ENCODE data around the gene ARL3.
"Not testable (repeated sequence)": the region's sequence is repeated elsewhere in the genome, so short reads cannot be mapped to it uniquely, and the experiment has no call there.

The ARL3 gene

DNA sequence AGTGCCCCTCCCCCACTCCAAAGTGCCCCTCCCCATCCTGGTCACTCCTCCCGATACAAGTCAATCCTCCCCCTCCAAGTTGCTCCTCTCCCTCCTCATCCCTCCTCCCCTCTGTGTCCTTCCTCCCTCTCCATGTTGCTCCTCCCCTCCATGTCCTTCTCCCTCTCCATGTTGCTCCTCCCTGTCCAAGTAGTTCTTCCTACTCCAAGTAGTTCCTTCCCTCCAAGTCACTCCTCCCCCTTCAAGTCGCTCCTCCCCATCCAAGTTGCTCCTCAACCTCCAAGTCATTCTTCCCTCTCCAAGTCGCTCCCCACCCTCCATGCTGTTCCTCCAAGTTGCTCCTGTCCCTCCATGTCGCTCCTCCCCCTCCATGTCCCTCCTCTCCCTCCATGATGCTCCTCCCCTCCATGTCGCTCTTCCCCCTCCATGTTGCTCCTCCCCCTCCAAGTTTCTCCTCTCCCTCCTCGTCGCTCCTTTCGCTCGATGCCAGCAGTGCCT is 20.9 kb upstream of the ARL3 start:
- no peak for DNase-seq

DNA sequence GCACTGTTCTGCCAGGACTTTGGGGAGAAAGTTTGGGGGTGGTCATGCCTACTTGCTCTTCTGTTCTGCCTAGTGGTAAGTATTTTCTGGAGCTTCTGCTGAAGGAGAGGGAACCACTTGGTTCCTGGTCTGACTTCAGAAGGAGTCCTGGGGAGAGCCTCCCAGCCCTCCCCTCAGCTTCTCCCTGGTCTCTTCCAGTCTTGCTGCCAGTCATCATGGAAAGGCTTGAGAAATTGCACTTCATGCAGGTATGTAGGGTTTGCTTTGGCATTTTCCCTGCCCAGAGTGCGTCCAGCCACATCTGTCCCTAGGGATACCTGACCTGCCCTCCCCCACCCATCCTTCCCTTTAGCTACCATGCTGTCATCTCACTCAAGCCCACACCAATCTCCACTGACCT is 18.5 kb upstream of the ARL3 start:
- DNase-seq: no peak

DNA sequence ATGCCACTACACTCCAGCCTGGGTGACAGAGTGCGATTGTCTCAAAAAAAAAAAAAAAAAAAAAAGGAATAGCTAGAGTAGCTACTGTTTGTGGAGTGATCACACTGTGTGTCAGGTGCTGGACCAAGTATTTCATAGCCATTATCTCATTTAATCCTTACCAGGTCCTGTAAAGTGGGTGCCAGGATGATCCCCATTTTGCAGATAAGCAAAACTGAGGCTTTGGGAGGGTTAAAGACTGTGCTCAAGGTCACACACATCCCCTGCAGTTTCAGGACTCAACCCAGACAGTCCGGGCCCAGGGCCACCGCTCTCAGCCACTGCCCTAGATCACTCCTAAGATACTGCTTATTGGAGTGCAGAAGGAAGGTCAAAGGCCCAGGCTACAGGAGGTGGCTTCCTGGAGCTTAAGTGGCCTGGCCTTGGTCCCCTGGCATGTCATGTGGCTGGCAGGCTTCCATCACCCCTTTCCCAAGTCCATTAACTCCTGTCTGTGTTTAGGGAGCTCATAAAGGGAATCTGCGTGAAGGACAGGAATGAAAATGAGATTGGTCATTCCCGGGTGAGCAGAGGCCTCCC is 17.1 kb upstream of the ARL3 start:
- no peak for DNase-seq

DNA sequence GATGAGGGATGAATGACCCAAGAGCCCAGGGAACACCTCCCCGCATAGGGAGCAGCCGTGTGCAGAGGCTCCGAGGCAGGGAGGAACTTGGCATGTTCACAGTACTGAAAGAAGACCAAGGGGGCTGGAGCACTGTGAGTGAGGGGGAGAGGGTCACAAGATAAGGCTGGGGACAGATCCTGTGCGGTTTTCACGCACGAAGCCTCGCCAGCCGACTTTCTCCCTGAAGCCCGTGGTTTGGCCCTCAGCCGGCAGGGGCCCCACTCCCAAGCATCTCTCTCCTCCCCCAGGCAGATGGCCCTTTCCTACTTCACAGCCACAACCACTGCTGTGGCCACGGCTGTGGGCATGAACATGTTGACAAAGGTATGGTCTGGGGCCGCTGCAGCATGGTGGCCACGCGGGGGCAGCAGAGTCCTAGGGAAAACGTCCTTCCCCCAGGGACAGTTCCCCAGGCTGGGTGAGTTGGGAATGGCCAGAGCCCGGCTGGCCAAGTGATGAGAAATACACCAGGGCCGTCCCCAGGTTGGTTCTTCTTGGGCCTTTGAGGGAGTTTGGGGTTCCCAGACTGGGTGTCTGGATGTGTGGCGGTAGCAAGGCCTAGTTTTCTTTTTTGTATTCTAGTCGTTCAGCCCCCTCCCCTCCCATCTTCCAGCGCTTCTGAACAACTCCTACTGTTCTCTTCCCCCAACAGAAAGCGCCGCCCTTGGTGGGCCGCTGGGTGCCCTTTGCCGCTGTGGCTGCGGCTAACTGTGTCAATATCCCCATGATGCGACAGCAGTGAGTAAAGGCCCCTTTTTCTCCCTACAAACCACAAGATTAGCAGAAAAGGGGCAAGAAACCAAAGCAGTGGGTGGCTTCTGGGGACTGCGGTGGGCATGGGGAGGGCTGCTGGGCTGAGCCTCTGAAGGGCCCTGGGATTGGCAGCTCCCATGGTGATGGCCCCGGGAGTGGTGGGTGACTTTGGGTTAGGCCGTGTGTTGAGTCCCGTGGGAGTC is 15.1 kb upstream of the ARL3 start:
- peak; percentile 23 for DNase-seq

DNA sequence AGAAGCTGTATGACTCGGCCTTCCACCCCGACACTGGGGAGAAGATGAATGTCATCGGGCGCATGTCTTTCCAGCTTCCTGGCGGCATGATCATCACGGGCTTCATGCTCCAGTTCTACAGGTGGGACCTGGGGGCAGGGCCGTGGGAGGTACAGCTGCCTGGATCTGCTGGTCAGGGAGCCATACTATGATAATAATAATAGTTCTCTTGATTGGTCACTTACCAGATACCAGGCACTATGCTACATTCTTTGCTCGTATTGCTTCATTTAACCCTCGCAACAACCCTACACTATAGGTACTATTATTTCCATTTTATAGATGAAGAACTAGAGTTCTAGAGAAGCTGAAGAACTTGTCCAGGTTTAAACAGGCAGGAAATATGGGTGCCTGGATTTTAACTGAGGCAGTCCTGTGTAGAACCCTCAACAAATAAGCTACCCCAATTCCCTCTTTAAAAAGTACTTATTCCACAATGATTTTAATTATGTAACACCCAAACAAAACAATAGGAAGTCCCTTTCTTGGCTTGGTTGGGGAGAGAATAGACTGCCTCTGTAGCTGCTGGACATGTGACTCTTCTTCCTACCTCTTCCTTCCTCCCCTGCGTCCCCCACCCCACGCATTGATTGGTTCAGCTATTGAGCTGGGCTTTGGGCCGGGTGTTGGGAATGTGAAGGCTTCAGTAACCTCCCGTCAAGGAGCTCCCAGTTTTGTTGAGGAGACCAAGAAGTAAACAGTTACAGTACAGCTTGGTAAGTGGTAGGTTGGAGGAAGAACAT is 13.0 kb upstream of the ARL3 start:
- no peak for DNase-seq

DNA sequence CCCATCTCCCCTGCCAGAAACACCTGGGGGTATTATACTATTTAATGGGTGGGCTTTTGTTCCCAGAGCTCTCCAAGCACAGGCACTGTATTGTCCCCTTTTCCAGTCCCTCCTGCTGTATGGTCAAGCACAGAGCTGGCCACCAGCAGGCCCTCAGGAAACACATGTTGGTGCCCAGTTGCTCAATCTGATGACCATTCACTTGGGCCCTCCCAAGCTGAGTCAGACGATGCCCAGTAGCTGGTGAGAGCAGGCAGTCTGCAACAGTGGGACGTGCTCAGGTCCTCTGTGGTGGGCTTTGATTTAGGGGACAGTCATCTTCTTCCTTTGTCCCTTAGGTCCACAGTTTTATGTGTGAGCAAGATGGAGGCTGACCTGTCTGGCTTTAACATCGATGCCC is 12.1 kb upstream of the ARL3 start:
- no peak for DNase-seq

DNA sequence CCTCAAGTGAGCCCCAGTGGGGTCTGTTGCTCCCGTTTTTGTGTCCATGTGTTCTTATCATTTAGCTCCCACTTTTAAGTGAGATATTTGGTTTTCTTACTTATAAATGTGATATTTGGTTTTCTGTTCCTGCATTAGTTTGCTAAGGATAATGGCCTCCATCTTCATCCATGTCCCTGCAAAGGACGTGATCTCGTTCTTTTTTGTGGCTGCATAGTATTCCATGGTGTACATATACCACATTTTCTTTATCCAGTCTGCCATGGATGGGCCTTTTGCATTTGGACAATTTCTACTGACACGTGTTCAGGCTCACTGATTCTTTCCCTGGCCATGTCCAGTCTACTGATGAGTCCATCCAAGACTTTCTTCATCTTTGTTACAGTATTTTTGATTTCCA is 9.8 kb upstream of the ARL3 start:
- no peak for DNase-seq

DNA sequence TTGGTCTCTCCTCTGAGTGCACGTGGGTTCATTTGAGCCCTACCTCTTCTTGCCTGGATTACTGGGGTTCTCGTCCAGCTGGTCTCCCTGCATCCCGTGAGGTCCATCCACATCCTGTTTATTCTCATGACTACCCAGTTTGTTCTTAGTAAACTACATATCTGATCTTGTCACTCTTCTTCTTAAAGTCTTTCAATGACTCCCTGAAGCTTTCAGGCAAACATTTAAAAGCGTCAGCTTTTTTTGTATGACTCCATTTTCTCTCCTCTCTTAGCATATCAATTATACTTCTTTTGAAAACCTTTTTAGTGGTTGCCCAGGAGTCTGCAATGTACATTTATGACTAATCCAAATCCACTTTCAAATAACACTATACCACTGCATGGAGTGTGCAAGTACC is 7.8 kb upstream of the ARL3 start:
- no peak for DNase-seq

DNA sequence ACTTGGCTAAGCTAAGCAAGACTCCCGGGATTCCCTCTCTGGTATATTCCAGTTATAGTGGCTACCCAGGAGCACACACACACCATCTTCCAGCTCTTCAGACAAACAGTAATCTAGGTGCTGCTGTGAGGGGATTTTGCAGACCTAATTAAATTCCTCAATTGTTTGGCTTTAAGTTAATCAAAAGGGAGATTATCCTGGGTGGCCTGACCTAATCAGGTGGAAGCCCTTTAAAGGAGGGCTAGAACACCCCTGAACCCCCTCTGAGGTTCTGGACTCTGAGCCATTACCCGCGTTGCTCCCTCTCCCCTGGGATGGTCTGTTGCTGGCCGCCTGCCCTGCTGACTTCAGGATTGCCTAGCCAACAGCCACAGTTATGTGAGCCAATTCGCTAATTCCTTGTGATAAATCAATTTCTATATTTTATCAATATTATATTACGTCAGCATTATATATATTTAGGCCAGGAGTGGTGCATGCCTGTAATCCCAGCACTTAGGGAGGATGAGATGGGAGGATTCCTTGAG is 6.6 kb upstream of the ARL3 start:
- no peak for DNase-seq

DNA sequence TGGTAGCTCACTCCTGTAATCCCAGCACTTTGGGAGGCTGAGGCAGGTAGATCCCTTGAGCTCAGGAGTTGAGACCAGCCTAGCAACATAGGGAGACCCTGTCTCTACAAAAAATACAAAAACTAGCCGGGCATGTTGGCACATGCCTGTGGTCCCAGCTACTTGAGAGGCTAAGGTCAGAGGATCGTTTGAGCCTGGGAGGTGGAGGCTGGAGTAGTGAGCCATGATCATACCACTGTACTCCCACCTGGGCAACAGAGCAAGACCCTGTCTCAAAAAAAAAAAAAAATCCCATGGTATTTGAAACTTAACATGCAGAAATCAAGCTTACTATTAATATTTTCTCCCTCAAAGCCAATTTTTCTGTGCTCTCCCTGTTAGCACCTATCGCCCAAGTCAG is 6.1 kb upstream of the ARL3 start:
- no peak for DNase-seq

DNA sequence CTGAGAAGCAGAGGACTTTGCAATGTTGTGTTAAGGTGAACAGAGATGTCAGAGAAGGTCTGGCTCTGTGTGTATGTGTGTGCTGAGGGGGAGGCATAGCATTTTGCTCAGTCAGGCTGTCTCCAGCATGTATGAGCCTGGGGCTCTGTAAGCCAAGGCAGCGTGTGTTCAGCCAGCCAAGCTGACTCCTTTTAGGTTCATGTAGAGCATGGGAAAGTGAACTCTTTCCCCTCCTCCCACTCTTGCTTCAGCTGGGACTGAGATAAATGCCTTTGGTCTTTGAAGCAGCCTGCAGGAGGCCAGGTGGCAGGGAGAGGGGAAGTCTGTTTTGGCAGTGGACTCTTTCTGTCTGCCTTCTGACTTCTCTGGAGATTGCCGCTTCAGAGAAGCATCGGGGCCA is 4.0 kb upstream of the ARL3 start:
- no peak for DNase-seq

DNA sequence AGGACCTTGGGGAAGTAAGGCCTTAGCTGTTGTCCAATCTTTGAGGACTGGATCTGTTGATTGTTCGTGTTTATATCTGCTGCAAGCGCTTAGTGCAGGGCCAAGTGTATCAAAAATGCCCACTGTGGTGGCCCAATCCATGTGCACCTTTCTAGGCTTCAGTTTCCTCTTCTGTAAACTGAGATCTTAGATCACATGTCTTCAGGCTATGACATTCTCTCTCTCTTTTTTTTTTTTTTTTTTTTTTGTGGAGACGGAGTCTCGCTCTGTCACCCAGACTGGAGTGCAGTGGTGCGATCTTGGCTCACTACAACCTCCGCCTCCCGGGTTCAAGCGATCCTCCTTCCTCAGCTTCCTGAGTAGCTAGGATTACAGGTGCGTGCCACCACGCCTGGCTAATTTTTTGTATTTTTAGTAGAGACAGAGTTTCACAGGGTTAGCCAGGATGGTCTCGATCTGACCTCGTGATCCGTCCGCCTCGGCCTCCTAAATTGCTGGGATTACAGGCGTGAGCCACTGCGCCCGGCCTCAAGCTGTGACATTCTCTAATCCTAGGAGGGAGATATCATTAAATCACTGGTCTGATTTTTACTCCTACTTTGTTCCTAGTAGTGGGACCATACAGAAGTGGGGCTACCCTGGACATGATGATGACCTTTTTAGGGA is 2.8 kb upstream of the ARL3 start:
- DNase-seq: not testable (repeated sequence)

DNA sequence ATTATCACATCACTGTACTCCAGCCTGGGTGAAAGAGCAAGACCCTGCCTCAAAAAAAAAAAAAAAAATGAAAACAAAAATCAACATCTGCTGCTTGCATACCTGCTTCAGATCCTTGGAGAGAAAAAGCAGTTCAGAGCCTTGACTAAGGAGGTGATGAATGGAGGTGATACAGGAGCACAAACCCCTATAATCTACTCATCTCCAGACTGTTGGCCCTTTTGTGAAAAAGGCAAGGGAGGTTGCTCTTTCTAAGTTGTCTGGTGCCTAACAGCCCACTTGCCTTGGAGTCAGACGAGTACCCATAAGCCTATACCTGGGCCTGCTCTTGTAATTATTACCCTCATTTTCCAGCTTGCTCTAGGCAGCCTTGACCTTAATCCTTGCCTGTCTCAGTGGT is 1.7 kb upstream of the ARL3 start:
- DNase-seq: no peak

DNA sequence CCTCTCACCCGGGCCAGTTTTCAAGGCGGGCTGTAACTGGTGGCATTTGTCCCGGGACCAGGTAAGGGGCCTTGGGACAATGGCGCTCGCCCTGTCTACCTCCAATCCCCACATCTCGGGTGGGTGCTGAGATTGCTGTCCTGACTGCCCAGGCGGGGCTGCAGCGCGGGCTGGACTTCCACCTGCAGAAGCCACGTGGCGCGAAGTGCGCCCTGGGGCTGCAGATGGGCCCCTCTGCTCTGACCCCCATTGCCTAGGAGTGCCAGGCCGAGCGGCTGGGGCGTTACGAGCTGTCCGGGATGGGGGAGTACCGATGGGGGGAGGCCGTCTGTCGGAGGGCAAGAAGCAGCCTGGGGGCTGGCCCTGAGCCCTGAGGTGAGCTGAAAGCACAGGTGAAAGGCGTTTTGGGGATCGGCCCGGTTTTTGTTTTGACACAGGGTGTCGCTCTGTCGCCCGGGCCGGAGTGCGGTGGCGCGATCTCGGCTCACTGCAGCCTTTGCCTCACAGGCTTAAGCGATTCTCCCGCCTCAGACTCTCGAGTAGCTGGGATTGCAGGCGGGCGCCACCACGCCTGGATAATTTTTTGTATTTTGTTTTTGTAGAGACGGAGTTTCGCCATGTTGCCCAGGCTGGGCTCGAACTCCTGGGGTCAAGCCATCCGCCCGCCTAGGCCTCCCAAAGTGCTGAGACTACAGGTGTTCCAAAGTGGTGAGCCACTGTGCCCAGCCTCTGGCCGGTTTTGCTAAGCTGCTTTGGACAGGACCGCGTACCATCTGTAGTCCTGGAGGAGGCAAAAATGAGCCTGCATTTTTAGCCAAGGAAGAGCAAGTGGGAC is 641 bp upstream of the ARL3 start, which contains the start of gene SFXN2:
TSS of gene SFXN2 (plus strand) at position 16 of the 835 bp plus-strand sequence. CDS start 12,001 bp downstream, outside the sequence.
- DNase-seq: no peak

DNA sequence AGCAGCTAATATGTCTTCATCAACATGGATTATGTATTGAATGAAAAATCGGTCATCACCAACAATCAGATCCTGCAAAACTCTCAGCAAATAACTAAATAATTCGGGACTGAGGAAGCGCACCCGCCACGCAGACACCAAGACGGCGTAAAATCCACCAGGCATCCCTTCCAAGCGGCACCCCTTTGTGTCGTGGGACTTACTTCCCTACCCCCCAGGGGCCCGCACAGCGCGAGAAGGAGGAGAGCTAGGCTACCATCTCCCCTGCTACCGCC is 721 bp downstream of the ARL3 start:
- no peak for DNase-seq

DNA sequence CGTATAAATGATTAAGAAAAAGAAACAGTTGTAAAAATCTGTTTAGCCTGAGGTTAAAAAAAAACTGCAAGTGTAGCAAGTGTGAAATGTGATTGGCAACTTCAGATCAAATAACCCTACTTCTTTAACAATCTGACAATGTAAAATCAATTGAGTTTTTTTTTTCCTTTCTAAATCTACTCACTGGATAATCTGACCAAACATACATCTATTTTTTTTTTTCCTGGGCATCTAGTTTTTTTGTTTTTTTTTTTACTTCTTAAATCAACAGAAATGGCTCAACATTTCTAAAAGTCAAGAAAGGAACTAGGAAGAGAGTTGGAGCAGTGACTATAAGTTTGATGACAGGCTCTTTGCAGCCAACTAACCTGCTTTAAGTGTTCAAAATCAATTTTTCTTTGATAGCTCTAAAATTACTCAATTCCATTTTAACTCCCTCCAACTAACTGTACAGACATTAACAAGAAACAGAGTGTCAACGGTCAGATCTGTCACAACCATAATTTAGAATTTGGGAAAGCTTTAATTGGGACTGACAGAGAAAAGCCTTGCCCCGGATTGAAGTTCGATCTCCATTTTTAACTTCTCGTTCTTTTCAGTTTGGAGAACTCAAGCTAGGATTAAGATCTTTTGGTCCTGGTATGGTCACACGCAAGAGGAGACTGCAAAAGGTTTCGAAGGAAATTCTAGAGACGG is 1.2 kb downstream of the ARL3 start:
- DNase-seq: no peak

DNA sequence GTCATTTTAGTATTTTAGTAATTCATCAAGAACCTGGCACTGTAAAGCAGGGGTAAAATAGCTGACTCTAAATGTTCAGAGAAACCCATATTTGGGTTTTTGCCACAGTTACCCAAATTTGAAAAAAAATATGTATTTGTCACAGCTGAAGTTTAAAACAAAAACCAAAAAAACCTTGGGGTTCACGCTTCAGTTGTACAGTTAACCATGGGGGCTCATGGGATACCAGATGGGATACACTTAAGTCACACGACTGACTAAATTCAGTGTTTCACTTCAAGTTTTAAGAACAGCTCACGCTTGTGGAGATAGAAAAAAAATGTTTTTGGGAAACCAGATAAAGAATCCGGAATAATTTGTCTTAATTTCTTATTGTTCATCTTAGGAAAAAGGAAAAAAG is 2.1 kb downstream of the ARL3 start:
- no peak for DNase-seq

DNA sequence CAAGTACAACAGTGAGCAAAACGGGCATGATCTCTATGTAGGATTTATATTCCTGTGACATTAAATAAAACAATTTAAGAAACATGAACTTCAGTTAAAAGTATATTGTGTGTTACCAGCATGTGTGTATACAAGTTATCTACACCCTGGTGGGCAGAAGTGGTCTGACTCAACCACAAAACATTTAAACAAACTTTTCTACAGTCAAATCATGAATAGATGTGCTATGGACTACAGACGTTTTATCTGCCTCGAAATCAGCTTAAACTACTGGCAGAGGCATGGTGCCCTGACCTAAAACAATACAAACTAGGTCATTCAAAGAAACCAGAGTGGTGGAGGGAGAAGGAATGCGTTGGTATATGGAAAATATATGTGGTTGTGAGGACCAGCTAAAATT is 3.6 kb downstream of the ARL3 start:
- DNase-seq: no peak

DNA sequence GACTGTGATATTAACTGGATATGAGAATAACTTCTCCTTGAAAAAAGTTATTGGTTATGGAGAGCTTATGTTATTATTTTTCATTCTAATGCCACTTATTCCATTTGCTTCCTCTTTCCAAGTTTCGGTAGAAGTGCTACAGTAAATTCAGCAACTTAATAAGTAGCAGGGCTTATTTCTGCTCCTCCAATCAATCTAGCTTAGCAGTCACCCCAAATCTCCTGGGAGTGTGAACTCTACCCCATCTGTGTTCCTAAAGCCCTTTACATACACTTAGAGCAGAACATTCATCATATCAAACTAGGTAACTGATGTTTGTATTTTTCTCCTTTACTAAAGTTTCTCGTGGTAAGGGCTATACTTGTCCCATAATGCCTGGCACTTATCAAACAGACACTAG is 8.7 kb downstream of the ARL3 start:
- DNase-seq: no peak

DNA sequence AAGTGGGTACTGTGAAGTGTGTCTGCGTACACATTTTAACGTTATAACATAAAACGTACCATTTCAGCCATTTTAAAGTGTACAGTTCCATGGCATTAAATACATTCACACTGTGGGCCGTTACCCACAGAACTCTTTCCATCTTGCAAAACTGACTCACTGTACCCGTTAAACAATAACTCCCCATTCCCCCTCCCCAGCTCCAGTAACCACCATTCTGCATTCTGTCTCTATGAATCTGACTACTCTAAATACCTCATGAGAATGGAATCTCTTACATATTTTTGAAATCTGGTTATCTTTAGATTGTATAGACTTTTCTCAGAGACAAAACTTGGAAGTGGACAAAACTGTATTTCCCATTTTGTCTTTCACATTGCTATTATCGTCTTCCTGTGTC is 9.3 kb downstream of the ARL3 start:
- DNase-seq: no peak

DNA sequence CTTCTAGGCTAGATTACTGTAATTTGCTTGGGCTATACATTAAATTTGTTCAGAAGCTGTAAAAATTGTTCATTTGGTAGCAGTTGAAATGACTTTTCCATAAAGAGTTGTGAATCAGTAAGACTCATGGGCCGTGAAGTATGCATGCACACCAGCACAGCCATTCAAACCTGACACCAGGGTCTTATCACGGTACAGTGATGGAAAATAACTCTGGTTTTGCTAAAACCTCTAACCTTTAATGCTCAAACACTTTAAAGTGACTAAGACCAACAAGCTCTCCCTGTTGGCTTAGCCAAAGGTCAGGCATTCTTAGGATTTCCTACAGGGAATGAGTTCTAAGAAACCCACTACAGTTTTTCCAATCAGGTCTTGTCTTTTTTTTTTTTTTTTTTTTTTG is 11.5 kb downstream of the ARL3 start:
- no peak for DNase-seq

Data from NCI-H1694 (cell line).